ENCODE measurements around the gene EPHB3.

- TF ChIP-seq EZH2 (IDR thresholded peaks at IDR 0.05; ENCODE audit: borderline replicate concordance, low read length) = no peak
- no peak for TF ChIP-seq CTCF (IDR thresholded peaks at IDR 0.05; ENCODE audit: low read length)
Measured at GRCh38 chr3:184568924-184569829, 7.6 kb downstream of the EPHB3 start.

Data from OCI-LY1 (cell line).